ENCODE data around the gene ST8SIA1. TPM values are rescaled to one million over a fixed set of nuclear protein-coding genes. Genes with fewer than 3 reads are reported as not detected.

The ST8SIA1 gene
- total RNA-seq, 6 experiments from 2014 or later = 0.16 to 0.37 (median 0.35) TPM; not detected in 3

- TF ChIP-seq POLR2A (IDR thresholded peaks at IDR 0.05) (no peak), CTCF (IDR thresholded peaks at IDR 0.05) (no peak)
- no peaks in the 10 kb centered on the region for H3K9me3 ChIP-seq
- H3K27ac ChIP-seq = no peak overlapping the region
- no peaks in the 10 kb centered on the region for H3K36me3 ChIP-seq
- no peak for DNase-seq
- H3K27me3 ChIP-seq = no peaks in the 10 kb centered on the region
- intact Hi-C loops (cut with DNase I) = no loop called here
- no peak for ATAC-seq
- 52% methylated on average over 5 of the region's 5 CpGs for WGBS (ENCODE audit: insufficient coverage, low coverage, low lambda C conversion rate, missing lambda C conversion rate)
- H3K4me3 ChIP-seq = no peak overlapping the region
- no peaks in the 10 kb centered on the region for H3K4me1 ChIP-seq
Observed at GRCh38 chr12:22312336-22312735, 22.2 kb downstream of the ST8SIA1 start.

- H3K27me3 ChIP-seq = no peaks in the 10 kb centered on the region
- no peaks in the 10 kb centered on the region for H3K4me1 ChIP-seq
- no peak for DNase-seq
- no peak for ATAC-seq
- no peaks in the 10 kb centered on the region for H3K9me3 ChIP-seq
- H3K36me3 ChIP-seq = no peaks in the 10 kb centered on the region
- TF ChIP-seq CTCF (IDR thresholded peaks at IDR 0.05) = no peak
- TF ChIP-seq POLR2A (IDR thresholded peaks at IDR 0.05) = no peak
- H3K4me3 ChIP-seq = no peak overlapping the region
- WGBS (ENCODE audit: insufficient coverage, low coverage, low lambda C conversion rate, missing lambda C conversion rate) = 42% methylated on average over 2 of the region's 2 CpGs
- no peak overlapping the region for H3K27ac ChIP-seq
- intact Hi-C loops (cut with DNase I) = no loop called here
Observed at GRCh38 chr12:22310709-22311108, 23.8 kb downstream of the ST8SIA1 start.

- WGBS (ENCODE audit: insufficient coverage, low coverage, low lambda C conversion rate, missing lambda C conversion rate) = 58% methylated on average over 2 of the region's 2 CpGs
- no peak for DNase-seq
- H3K4me3 ChIP-seq = no peak overlapping the region
- TF ChIP-seq CTCF (IDR thresholded peaks at IDR 0.05) = no peak
- no peak for TF ChIP-seq POLR2A (IDR thresholded peaks at IDR 0.05)
- no peaks in the 10 kb centered on the region for H3K9me3 ChIP-seq
- intact Hi-C loops (cut with DNase I) = no loop called here
- H3K4me1 ChIP-seq = no peaks in the 10 kb centered on the region
- no peak for ATAC-seq
- no peaks in the 10 kb centered on the region for H3K27me3 ChIP-seq
- H3K27ac ChIP-seq = no peak overlapping the region
- no peaks in the 10 kb centered on the region for H3K36me3 ChIP-seq
Observed at GRCh38 chr12:22310275-22310674, 24.2 kb downstream of the ST8SIA1 start.

GRCh38 chr12:22307811-22308210 is 26.7 kb downstream of the ST8SIA1 start:
- no peak for ATAC-seq
- Histone ChIP-seq H3K27me3 (no peaks in the 10 kb centered on the region), H3K4me1 (no peaks in the 10 kb centered on the region), H3K9me3 (no peaks in the 10 kb centered on the region), H3K27ac (no peak overlapping the region), H3K36me3 (no peaks in the 10 kb centered on the region), H3K4me3 (no peak overlapping the region)
- WGBS (ENCODE audit: insufficient coverage, low coverage, low lambda C conversion rate, missing lambda C conversion rate) = 71% methylated on average over 2 of the region's 2 CpGs
- TF ChIP-seq POLR2A (IDR thresholded peaks at IDR 0.05) = no peak
- TF ChIP-seq CTCF (IDR thresholded peaks at IDR 0.05) = no peak
- DNase-seq = no peak
- intact Hi-C loops (cut with DNase I) = no loop called here

GRCh38 chr12:22306311-22306710 is 28.2 kb downstream of the ST8SIA1 start:
- Histone ChIP-seq H3K36me3 (no peaks in the 10 kb centered on the region), H3K27me3 (no peaks in the 10 kb centered on the region), H3K4me3 (no peak overlapping the region), H3K27ac (no peak overlapping the region), H3K9me3 (no peaks in the 10 kb centered on the region), H3K4me1 (no peaks in the 10 kb centered on the region)
- no peak for DNase-seq
- intact Hi-C loops (cut with DNase I) = no loop called here
- no peak for ATAC-seq
- TF ChIP-seq CTCF (IDR thresholded peaks at IDR 0.05) (no peak), POLR2A (IDR thresholded peaks at IDR 0.05) (no peak)

Data from right lobe of liver (tissue), 6 donors.